Psoas muscle (tissue), 8 donors: ENCODE results near the gene PPP6R2. TPM values are rescaled to one million over a fixed set of nuclear protein-coding genes. Genes with fewer than 3 reads are reported as not detected.
"Not testable (repeated sequence)": the region's sequence is repeated elsewhere in the genome, so short reads cannot be mapped to it uniquely, and the experiment has no call there.

Experiments
- ATAC-seq, 4 donors: fragments of 200-7000 bp; cut with Tn5 transposase; one replicate each; pipeline ENCODE4 v1.9.1; 2020; ENCODE audit warnings: moderate library complexity in 3 of 4, mild to moderate bottlenecking in 2 of 4
- DNase-seq, 2 donors: peaks; one replicate each; pipeline ENCODE4 v3.0.0-alpha.2; 2020
- H3K27ac ChIP-seq: fragments of 200-600 bp; one replicate; pipeline ENCODE4 v1.8.0; 2022
- H3K27me3 ChIP-seq, 3 donors: fragments of 200-600 bp in 1 of 3; one replicate each; pipeline versions ENCODE4 v1.6.1 to v1.8.0; 2013 to 2022; ENCODE audit warnings: low read length in 2 of 3, mild to moderate bottlenecking in 2 of 3, moderate library complexity in 1 of 3; ENCODE audit not compliant: insufficient read depth in 3 of 3
- H3K36me3 ChIP-seq, 2 donors: fragments of 200-600 bp in 1 of 2; one replicate each; pipeline versions ENCODE4 v1.6.1 to v1.8.0; 2013 to 2022; ENCODE audit warnings: low read depth in 1 of 2, mild to moderate bottlenecking in 1 of 2, moderate library complexity in 1 of 2; ENCODE audit not compliant: insufficient read depth in 1 of 2
- H3K4me1 ChIP-seq: fragments of 200-600 bp; one replicate; pipeline ENCODE4 v1.8.0; 2022
- H3K4me3 ChIP-seq: fragments of 200-600 bp; one replicate; pipeline ENCODE4 v1.8.0; 2022; ENCODE audit warnings: mild to moderate bottlenecking
- H3K9me3 ChIP-seq: fragments of 200-600 bp; one replicate; pipeline ENCODE4 v1.8.0; 2022
- WGBS, 3 donors: extraction: QIAGEN DNeasy Blood & Tissue Kit; methylation state at CpG; one replicate each; pipeline versions ENCODE4 v1.1.6 to v1.1.7; 2013; 5-methylcytosine and 5-hydroxymethylcytosine counted together
- intact Hi-C, 2 donors: fragments of 100-400 bp; cut with DNase I; formaldehyde crosslinking; loops; one replicate each; pipeline versions ENCODE4 v1.11.0 to v1.14.2; 2022
- polyA plus RNA-seq, 3 donors: library from polyadenylated mRNA; stranded (reverse); fragments of 200-250 nt; gene quantifications; one replicate each; pipeline ENCODE4 v1.2.3, GENCODE V29; 2013
- total RNA-seq, 4 donors: library from RNA; stranded (reverse); fragmentation: NEBNext Ultra II Directional in 2 of 4; extraction: Animal tissue kit (Norgen Biotek cat#: 25700) in 2 of 4; gene quantifications; one replicate each; pipeline versions ENCODE4 v1.2.1 to v1.2.4, GENCODE V29; 2021 to 2023
- TF ChIP-seq, protein P1 (sequence below): fragments of 200-600 bp; IDR thresholded peaks from one replicate; pipeline ENCODE4 v1.8.0; 2022; ENCODE audit warnings: antibody characterized with exemption
- donor health status: healthy with polysubstance abuse.
- donor health status: DM: no; HTN: no; CAD: no; lungs with moderate emphysema.
- donor health status: Bipolar disorder and iron deficiency.
- donor health status: healthy.
- donor health status: DM: yes; HTN: yes; CAD: no.
- donor health status: DM: no; HTN: no; CAD: no.
- donor health status: DM: no; HTN: no; CAD: no.
- donor health status: DM: yes; HTN: yes; CAD: no.

The PPP6R2 gene
- total and polyA plus RNA-seq, 7 donors, result 31.6 to 48.2 (median 41.6) TPM

- H3K9me3 ChIP-seq, result no peaks in the 10 kb centered on the region
- no peak overlapping the region for H3K4me3 ChIP-seq
- ATAC-seq, result peak in 1 of 4 donors; percentile 20
- TF ChIP-seq, protein P1, sequence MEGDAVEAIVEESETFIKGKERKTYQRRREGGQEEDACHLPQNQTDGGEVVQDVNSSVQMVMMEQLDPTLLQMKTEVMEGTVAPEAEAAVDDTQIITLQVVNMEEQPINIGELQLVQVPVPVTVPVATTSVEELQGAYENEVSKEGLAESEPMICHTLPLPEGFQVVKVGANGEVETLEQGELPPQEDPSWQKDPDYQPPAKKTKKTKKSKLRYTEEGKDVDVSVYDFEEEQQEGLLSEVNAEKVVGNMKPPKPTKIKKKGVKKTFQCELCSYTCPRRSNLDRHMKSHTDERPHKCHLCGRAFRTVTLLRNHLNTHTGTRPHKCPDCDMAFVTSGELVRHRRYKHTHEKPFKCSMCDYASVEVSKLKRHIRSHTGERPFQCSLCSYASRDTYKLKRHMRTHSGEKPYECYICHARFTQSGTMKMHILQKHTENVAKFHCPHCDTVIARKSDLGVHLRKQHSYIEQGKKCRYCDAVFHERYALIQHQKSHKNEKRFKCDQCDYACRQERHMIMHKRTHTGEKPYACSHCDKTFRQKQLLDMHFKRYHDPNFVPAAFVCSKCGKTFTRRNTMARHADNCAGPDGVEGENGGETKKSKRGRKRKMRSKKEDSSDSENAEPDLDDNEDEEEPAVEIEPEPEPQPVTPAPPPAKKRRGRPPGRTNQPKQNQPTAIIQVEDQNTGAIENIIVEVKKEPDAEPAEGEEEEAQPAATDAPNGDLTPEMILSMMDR, result no peak
- H3K4me1 ChIP-seq, result no peaks in the 10 kb centered on the region
- no peaks in the 10 kb centered on the region for H3K27me3 ChIP-seq
- H3K36me3 ChIP-seq, result peaks cover 3 to 23% of the 10 kb centered on the region in 2 donors
- H3K27ac ChIP-seq, result no peak overlapping the region
- intact Hi-C loops, result loop anchor here in 1 of 2 donors (5.0 kb wide), 1 partner anchor 134 kb away; no protein-coding TSS in a partner anchor
- 67 to 84% (median 71%) methylated on average over 8 of the region's 8 CpGs for WGBS, 3 donors
- DNase-seq, result no peak
Measured at GRCh38 chr22:50363166-50363802, 20.2 kb downstream of the PPP6R2 start.

- peaks cover 3 to 27% of the 10 kb centered on the region in 2 donors for H3K36me3 ChIP-seq
- WGBS, 3 donors, result 90 to 95% (median 92%) methylated on average over 11 of the region's 11 CpGs
- not testable (repeated sequence) for H3K27me3 ChIP-seq, H3K4me3 ChIP-seq, DNase-seq, H3K9me3 ChIP-seq, H3K4me1 ChIP-seq, ATAC-seq, H3K27ac ChIP-seq
- intact Hi-C loops, result loop anchor here in 1 of 2 donors (5.0 kb wide), 1 partner anchor 134 kb away; no protein-coding TSS in a partner anchor
Measured at GRCh38 chr22:50363803-50364194, 20.7 kb downstream of the PPP6R2 start.

DNA sequence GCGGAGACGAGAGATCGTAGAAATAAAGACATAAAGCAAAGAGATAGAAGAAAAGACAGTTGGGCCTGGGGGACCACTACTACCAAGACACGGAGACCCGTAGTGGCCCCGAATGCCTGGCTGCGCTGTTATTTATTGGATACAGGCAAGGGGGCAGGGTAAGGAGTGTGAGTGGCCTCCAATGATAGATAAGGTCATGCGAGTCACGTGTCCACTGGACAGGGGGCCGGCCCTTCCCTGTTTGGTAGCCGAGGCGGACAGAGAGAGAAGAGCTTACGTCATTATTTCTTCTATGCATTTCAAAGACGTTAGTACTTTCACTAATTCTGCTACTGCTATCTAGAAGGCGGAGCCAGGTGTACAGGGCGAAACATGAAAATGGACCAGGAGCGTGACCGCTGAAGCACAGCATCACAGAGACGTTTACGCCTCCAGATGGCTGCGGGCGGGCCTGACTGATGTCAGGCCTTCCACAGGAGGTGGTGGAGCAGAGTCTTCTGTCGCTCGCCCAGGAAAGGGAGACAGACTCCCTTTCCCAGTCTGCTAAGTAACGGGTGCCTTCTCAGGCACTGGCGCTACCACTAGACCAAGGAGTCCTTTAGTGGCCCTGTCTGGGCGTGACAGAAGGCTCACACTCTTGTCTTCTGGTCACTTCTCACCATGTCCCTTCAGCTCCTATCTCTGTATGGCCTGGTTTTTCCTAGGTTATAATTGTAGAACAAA lies 24.8 kb downstream of the PPP6R2 start:
- Histone ChIP-seq H3K4me1 (no peaks in the 10 kb centered on the region), H3K4me3 (no peak overlapping the region), H3K27ac (no peak overlapping the region), H3K27me3 (no peaks in the 10 kb centered on the region), H3K36me3 (peaks cover 0 to 18% of the 10 kb centered on the region in 2 donors), H3K9me3 (no peaks in the 10 kb centered on the region)
- DNase-seq, result no peak
- 93 to 94% (median 94%) methylated on average over 27 of the region's 27 CpGs for WGBS, 3 donors
- ATAC-seq, result no peak
- intact Hi-C loops, result no loop called here
- TF ChIP-seq, protein P1, result no peak

DNA sequence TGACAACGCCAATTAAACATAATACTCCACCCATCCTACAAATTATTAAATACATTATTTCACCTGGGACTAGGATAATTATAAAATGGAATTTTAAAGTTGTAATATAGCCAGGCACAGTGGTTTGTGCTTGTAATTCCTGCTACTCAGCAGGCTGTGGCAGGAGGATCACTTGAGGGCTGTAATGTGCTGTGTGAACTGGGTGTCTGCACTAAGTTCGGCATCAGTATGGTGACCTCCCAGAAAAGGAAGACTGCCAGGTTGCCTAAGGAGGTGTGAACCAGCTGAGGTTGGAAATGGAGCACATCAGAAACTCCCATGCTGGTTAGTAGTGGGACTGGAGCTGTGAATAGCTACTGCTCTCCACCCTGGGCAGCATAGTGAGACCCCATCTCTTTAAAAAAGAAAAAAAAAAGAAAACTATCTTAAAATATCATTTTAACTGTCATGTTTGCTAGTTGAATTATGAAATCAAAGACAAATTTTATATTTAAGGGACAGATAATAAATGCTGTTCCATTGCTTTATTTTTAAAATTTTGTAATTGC lies 28.0 kb downstream of the PPP6R2 start:
- intact Hi-C loops, result no loop called here
- DNase-seq (no peak), ATAC-seq (no peak)
- H3K4me1 ChIP-seq, result no peaks in the 10 kb centered on the region
- TF ChIP-seq, protein P1, result no peak
- 95 to 97% (median 95%) methylated on average over 2 of the region's 2 CpGs for WGBS, 3 donors
- peaks cover 5 to 48% of the 10 kb centered on the region in 2 donors for H3K36me3 ChIP-seq
- no peaks in the 10 kb centered on the region for H3K9me3 ChIP-seq
- H3K27me3 ChIP-seq, result no peaks in the 10 kb centered on the region
- H3K4me3 ChIP-seq, result no peak overlapping the region
- H3K27ac ChIP-seq, result no peak overlapping the region

DNA sequence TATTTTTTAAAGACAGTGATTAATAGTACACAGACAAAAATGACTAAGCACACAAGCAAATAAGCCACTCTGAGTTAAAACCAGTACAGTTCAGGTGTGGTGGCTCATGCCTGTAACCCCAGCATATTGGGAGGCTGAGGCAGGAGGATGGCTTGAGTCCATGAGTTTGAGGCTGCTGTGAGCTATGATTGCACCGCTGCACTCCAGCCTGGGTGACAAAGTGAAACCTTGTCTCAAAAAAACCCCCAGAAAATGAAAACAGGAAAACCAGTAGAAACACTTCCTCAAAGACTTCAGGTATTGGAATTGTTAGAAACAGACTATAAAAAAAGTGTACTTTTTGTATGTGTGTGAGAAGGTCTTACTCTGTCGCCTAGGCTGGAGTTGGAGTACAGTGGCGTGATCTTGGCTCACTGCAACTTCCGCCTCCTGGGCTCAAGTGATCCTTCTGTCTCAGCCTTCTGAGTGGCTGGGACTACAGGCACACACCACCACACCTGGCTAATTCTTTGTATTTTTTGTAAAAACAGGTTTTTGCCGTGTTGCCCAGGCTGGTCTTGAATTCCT lies 33.0 kb downstream of the PPP6R2 start:
- H3K4me1 ChIP-seq, result no peaks in the 10 kb centered on the region
- no peak overlapping the region for H3K4me3 ChIP-seq
- intact Hi-C loops, result no loop called here
- 95% methylated on average over 5 of the region's 5 CpGs for WGBS, 3 donors
- ATAC-seq (no peak), DNase-seq (no peak)
- peaks cover 5 to 69% of the 10 kb centered on the region in 2 donors for H3K36me3 ChIP-seq
- no peak overlapping the region for H3K27ac ChIP-seq
- TF ChIP-seq, protein P1, result no peak
- no peaks in the 10 kb centered on the region for H3K9me3 ChIP-seq
- no peaks in the 10 kb centered on the region for H3K27me3 ChIP-seq

GRCh38 chr22:50381021-50381555 lies 38.0 kb downstream of the PPP6R2 start:
- H3K36me3 ChIP-seq, result peaks cover 0 to 35% of the 10 kb centered on the region in 2 donors
- H3K27ac ChIP-seq, intact Hi-C loops, H3K27me3 ChIP-seq, H3K9me3 ChIP-seq, DNase-seq, ATAC-seq, H3K4me1 ChIP-seq, H3K4me3 ChIP-seq: not testable (repeated sequence)
- WGBS, 3 donors, result 91 to 94% (median 94%) methylated on average over 9 to 15 of the region's 15 CpGs
